CD4-positive, alpha-beta T cell (primary cell): ENCODE measurements around the gene ADAM20. TPM values are rescaled to one million over a fixed set of nuclear protein-coding genes. Genes with fewer than 3 reads are reported as not detected.
"Not testable (repeated sequence)": the region's sequence is repeated elsewhere in the genome, so short reads cannot be mapped to it uniquely, and the experiment has no call there.

Source experiments
- ATAC-seq: fragments of 200-7000 bp; cut with Tn5 transposase; one replicate; pipeline ENCODE4 v1.10.0; 2022; ENCODE audit warnings: mild to moderate bottlenecking; ENCODE audit not compliant: poor library complexity
- CTCF ChIA-PET: fragments of 350-600 bp; sonication (Branson Sonifier 250); formaldehyde crosslinking; loops from one replicate; lab custom pipeline; 2021; ENCODE audit warnings: antibody characterized with exemption, inconsistent platforms; lab: Charles Lee
- POLR2A ChIA-PET: fragments of 350-600 bp; sonication (Branson Sonifier 250); formaldehyde crosslinking; loops from one replicate; lab custom pipeline; 2021; ENCODE audit warnings: antibody characterized with exemption, inconsistent platforms; lab: Charles Lee
- DNase-seq, 14 experiments: peaks; one replicate each; pipeline ENCODE4 v3.0.0-alpha.2; 2013 to 2020; ENCODE audit warnings: mixed read lengths in 2 of 14
- H3K27ac ChIP-seq, 2 donors: one replicate each; pipeline versions ENCODE4 v1.5.1 to v1.7.0; 2013; ENCODE audit warnings: low read length in 2 of 2, low read depth in 1 of 2, mild to moderate bottlenecking in 1 of 2
- H3K27me3 ChIP-seq, 2 experiments: 1 replicate in 1 of 2; 2 replicates in 1 of 2; pipeline versions ENCODE4 v1.6.1 to v1.7.0; 2013; ENCODE audit warnings: low read length in 2 of 2, control low read depth in 1 of 2, mild to moderate bottlenecking in 1 of 2, moderate library complexity in 1 of 2; ENCODE audit not compliant: insufficient read depth in 2 of 2, control insufficient read depth in 1 of 2
- H3K36me3 ChIP-seq: one replicate; pipeline ENCODE4 v1.6.1; 2013; ENCODE audit warnings: low read length, control low read depth; ENCODE audit not compliant: insufficient read depth
- H3K4me1 ChIP-seq: one replicate; pipeline ENCODE4 v1.6.1; 2013; ENCODE audit warnings: low read length, control low read depth; ENCODE audit not compliant: insufficient read depth
- H3K4me3 ChIP-seq: one replicate; pipeline ENCODE4 v1.5.1; 2013; ENCODE audit warnings: mild to moderate bottlenecking, low read length, moderate library complexity
- H3K9me3 ChIP-seq, 2 experiments: 1 replicate in 1 of 2; 2 replicates in 1 of 2; pipeline versions ENCODE4 v1.6.1 to v1.7.0; 2013; ENCODE audit warnings: low read length in 2 of 2, mild to moderate bottlenecking in 2 of 2, control low read depth in 1 of 2, moderate library complexity in 1 of 2; ENCODE audit not compliant: control insufficient read depth in 1 of 2, insufficient read depth in 1 of 2
- H3K27ac Mint-ChIP-seq: one replicate; pipeline ENCODE4 v1.8.0; 2020; ENCODE audit warnings: mixed read lengths
- H3K27me3 Mint-ChIP-seq: one replicate; pipeline ENCODE4 v1.8.0; 2021; ENCODE audit warnings: mixed read lengths
- H3K36me3 Mint-ChIP-seq: one replicate; pipeline ENCODE4 v1.8.0; 2021; ENCODE audit warnings: low read depth, mixed read lengths
- H3K4me1 Mint-ChIP-seq: one replicate; pipeline ENCODE4 v1.8.0; 2021; ENCODE audit warnings: low read depth, mixed read lengths
- H3K4me3 Mint-ChIP-seq: one replicate; pipeline ENCODE4 v1.8.0; 2020; ENCODE audit warnings: mild to moderate bottlenecking, mixed read lengths
- H3K9me3 Mint-ChIP-seq: one replicate; pipeline ENCODE4 v1.8.0; 2020; ENCODE audit warnings: mixed read lengths
- intact Hi-C, 2 experiments: fragments of 100-400 bp; cut with DNase I in 1 of 2; cut with micrococcal nuclease in 1 of 2; formaldehyde crosslinking; loops; one replicate each; pipeline versions ENCODE4 v1.15.1 to v1.9.0; 2023 to 2025; cut with DNase I, micrococcal nuclease
- total RNA-seq, 174 experiments: library from RNA in 2 of 174; stranded (reverse) in 2 of 174; gene quantifications; one replicate each; pipeline ENCODE4 v1.2.3 and lab custom pipeline; 2021 to 2026
- TF ChIP-seq, protein P1 (sequence below): fragments of 200-600 bp; IDR thresholded peaks from one replicate; pipeline ENCODE4 v1.8.0; 2022; ENCODE audit warnings: antibody characterized with exemption, mild to moderate bottlenecking

ADAM20 gene
- total RNA-seq, 2 experiments from 2014 or later: 0.14 to 0.22 TPM

DNA sequence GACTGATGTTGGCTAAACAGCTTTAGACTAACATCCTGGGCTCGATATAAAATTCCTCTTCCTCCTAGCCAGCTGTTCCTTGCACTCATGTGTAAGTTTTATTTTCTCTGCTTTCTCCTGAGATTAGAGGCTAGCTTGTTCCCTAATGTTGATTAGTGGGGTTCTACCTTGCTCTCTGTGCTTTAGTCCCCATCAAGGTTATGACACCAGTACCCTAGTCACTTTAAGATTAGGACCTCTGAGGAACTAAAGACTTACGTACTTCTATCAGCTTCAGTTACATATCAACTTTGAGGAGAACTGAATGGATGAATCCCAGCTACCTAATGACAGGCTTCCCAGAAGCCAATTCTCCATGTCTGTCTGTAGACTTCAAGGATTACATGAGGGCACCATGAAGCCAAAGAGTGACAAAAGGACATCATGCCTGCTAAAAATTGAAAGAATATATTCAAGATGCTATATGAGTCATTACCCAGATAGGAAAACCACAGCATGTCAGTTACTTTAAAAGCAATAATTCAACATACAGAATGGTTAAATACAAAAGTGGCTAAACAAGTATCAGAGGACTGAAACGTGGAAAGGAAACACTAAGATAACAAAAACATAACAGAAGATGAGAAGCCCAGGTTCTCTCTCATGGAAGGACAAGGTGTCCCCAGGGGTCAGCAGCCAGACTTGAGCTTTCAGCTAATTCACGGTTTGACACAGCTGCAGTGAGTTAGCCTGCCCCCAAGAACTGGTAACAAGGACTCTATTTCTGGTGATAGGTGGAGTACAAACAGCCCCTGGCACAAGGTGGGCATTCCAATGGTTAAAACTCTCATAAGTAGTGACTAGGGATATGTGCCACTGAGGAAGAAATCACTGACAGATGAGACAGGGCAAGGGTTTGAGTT lies 20.4 kb downstream of the ADAM20 start:
- no peak overlapping the region for H3K27ac Mint-ChIP-seq
- Histone ChIP-seq H3K9me3 (no peaks in the 10 kb centered on the region), H3K4me1 (no peaks in the 10 kb centered on the region), H3K36me3 (no peaks in the 10 kb centered on the region), H3K4me3 (no peak overlapping the region), H3K27me3 (no peaks in the 10 kb centered on the region), H3K27ac (no peak overlapping the region)
- H3K4me1 Mint-ChIP-seq: peaks cover 7% of the 10 kb centered on the region
- ATAC-seq: no peak
- TF ChIP-seq, protein P1, sequence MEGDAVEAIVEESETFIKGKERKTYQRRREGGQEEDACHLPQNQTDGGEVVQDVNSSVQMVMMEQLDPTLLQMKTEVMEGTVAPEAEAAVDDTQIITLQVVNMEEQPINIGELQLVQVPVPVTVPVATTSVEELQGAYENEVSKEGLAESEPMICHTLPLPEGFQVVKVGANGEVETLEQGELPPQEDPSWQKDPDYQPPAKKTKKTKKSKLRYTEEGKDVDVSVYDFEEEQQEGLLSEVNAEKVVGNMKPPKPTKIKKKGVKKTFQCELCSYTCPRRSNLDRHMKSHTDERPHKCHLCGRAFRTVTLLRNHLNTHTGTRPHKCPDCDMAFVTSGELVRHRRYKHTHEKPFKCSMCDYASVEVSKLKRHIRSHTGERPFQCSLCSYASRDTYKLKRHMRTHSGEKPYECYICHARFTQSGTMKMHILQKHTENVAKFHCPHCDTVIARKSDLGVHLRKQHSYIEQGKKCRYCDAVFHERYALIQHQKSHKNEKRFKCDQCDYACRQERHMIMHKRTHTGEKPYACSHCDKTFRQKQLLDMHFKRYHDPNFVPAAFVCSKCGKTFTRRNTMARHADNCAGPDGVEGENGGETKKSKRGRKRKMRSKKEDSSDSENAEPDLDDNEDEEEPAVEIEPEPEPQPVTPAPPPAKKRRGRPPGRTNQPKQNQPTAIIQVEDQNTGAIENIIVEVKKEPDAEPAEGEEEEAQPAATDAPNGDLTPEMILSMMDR: no peak
- DNase-seq: no peak
- POLR2A ChIA-PET: no interaction called here
- H3K9me3 Mint-ChIP-seq: peaks cover 7% of the 10 kb centered on the region
- intact Hi-C loops: no loop called here
- H3K27me3 Mint-ChIP-seq: no peaks in the 10 kb centered on the region
- CTCF ChIA-PET: no interaction called here
- H3K4me3 Mint-ChIP-seq: no peak overlapping the region
- H3K36me3 Mint-ChIP-seq: peaks cover 17% of the 10 kb centered on the region

DNA sequence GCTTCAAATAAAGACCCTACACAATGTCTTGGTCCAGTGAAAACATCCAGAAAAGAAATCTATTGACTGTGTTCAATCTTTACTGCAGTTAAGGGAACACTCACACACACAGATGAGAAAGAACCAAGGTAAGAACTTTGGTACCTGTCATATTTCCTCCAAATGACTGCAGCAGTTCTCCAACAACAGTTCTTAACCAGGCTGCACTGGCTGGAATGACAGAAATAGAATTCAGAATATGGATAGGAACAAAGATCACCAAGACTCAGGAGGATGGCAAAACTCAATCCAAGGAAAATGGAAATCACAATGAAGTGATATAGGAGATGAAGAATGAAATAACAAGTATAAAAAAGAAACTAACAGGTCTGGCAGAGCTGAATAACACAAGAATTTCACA lies 36.6 kb downstream of the ADAM20 start:
- Mint-ChIP-seq H3K36me3 (peaks cover 68% of the 10 kb centered on the region), H3K27me3 (no peaks in the 10 kb centered on the region), H3K4me3 (no peak overlapping the region), H3K4me1 (no peaks in the 10 kb centered on the region), H3K9me3 (no peaks in the 10 kb centered on the region), H3K27ac (no peak overlapping the region)
- intact Hi-C loops: no loop called here
- H3K9me3 ChIP-seq: peaks cover 0 to 9% of the 10 kb centered on the region in 2 experiments
- ChIA-PET CTCF (no interaction called here), POLR2A (no interaction called here)
- no peak overlapping the region for H3K4me3 ChIP-seq
- no peaks in the 10 kb centered on the region for H3K27me3 ChIP-seq
- TF ChIP-seq, protein P1: no peak
- no peaks in the 10 kb centered on the region for H3K36me3 ChIP-seq
- H3K27ac ChIP-seq: no peak overlapping the region
- no peak for ATAC-seq
- no peaks in the 10 kb centered on the region for H3K4me1 ChIP-seq
- DNase-seq: no peak

DNA sequence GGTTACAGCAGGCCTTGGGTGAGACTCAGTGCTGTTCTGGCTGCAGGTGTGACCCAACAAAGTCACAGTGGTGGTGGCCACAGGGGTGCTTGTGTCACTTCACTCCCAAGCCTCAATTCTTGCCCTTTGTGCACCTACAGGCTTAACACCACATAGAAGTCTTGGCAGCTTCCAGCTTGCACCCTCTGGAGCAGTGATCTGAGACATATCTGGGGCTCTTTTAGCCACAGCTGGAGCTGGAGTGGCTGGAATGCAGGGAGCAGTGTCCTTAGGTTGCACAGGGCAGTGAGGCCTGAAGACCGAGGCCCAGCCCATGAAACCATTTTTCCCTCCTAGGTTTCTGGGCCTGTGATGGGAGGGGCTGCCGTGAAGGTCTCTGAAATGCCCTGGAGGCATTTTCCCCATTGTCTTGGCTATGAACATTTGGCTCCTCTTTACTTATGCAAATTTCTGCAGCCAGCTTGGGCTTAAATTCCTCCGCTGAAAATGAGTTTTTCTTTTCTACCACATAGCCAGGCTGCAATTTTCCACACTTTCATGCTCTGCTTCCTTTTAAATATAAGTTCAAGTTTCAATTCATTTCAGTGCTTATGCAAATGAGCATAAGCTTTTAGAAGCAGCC lies 45.1 kb downstream of the ADAM20 start:
- DNase-seq (no peak), ATAC-seq (no peak)
- H3K36me3 ChIP-seq: no peaks in the 10 kb centered on the region
- no peak overlapping the region for H3K4me3 Mint-ChIP-seq
- H3K27me3 Mint-ChIP-seq: no peaks in the 10 kb centered on the region
- TF ChIP-seq, protein P1: no peak
- ChIA-PET CTCF (no interaction called here), POLR2A (no interaction called here)
- peaks cover 89% of the 10 kb centered on the region for H3K36me3 Mint-ChIP-seq
- intact Hi-C loops: no loop called here
- H3K27ac ChIP-seq: no peak overlapping the region
- no peaks in the 10 kb centered on the region for H3K27me3 ChIP-seq
- H3K4me1 Mint-ChIP-seq: no peaks in the 10 kb centered on the region
- no peak overlapping the region for H3K27ac Mint-ChIP-seq
- peaks cover 32 to 44% of the 10 kb centered on the region in 2 experiments for H3K9me3 ChIP-seq
- no peaks in the 10 kb centered on the region for H3K4me1 ChIP-seq
- peaks cover 13% of the 10 kb centered on the region for H3K9me3 Mint-ChIP-seq
- H3K4me3 ChIP-seq: no peak overlapping the region

DNA sequence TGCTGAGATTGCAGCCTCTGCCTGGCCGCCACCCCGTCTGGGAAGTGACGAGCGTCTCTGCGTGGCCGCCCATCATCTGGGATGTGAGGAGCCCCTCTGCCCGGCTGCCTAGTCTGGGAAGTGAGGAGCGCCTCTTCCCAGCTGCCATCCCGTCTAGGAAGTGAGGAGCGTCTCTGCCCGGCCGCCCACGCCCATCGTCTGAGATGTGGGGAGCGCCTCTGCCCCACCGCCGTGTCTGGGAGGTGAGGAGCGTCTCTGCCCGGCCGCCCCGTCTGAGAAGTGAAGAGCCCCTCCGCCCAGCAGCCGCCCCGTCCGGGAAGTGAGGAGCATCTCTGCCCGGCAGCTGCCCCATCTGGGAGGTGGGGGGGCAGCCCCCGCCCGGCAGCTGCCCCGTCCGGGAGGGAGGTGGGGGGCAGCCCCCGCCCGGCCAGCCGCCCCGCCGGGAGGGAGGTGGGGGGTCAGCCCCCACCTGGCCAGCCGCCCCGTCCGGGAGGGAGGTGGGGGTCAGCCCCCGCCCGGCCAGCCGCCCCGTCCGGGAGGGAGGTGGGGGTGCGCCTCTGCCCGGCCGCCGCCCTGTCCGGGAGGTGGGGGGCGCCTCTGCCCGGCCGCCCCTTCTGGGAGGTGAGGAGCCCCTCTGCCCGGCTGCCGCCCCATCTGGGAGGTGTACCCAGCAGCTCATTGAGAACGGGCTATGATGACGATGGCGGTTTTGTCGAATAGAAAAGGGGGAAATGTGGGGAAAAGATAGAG lies 57.3 kb downstream of the ADAM20 start:
- CTCF ChIA-PET, H3K27me3 Mint-ChIP-seq, H3K36me3 ChIP-seq, H3K27ac Mint-ChIP-seq, H3K4me3 ChIP-seq, H3K9me3 ChIP-seq, intact Hi-C loops, H3K4me3 Mint-ChIP-seq, H3K4me1 ChIP-seq, H3K27ac ChIP-seq, ATAC-seq, H3K27me3 ChIP-seq, DNase-seq, H3K9me3 Mint-ChIP-seq, H3K4me1 Mint-ChIP-seq, POLR2A ChIA-PET: not testable (repeated sequence)
- H3K36me3 Mint-ChIP-seq: peaks cover 25% of the 10 kb centered on the region

DNA sequence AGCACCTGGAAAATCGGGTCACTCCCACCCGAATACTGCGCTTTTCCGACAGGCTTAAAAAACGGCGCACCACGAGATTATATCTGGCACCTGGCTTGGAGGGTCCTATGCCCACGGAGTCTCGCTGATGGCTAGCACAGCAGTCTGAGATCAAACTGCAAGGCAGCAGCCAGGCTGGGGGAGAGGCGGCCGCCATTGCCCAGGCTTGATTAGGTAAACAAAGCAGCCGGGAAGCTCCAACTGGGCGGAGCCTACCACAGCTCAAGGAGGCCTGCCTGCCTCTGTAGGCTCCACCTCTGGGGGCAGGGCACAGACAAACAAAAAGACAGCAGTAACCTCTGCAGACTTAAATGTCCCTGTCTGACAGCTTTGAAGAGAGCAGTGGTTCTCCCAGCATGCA lies 59.3 kb downstream of the ADAM20 start:
- DNase-seq, H3K4me3 ChIP-seq, H3K27ac Mint-ChIP-seq, H3K36me3 ChIP-seq, H3K9me3 Mint-ChIP-seq, intact Hi-C loops, POLR2A ChIA-PET, ATAC-seq, H3K4me1 Mint-ChIP-seq, H3K27me3 ChIP-seq, H3K4me3 Mint-ChIP-seq, H3K27me3 Mint-ChIP-seq, CTCF ChIA-PET, H3K4me1 ChIP-seq, H3K9me3 ChIP-seq, H3K27ac ChIP-seq: not testable (repeated sequence)
- H3K36me3 Mint-ChIP-seq: peaks cover 40% of the 10 kb centered on the region
